GM12878 (cell line): ENCODE data around the gene PDCD11. TPM values are rescaled to one million over a fixed set of nuclear protein-coding genes. Genes with fewer than 3 reads are reported as not detected.

ENCODE experiments used
- ATAC-seq: fragments of 200-7000 bp; cut with Tn5 transposase; 3 replicates; pipeline ENCODE4 v1.9.1; 2020; ENCODE audit warnings: mild to moderate bottlenecking, moderate library complexity
- BruUV-seq: library from RNA; stranded (reverse); fragments of 400-500 nt; replicated peaks from 2 replicates; lab custom pipeline; 2021; lab: Mats Ljungman, UMichigan
- CTCF ChIA-PET: fragments of 300-600 bp; sonication (Branson Sonifier 250); formaldehyde crosslinking; extraction: SDS; loops from one replicate; lab custom pipeline; 2021; ENCODE audit warnings: inconsistent platforms; lab: Yijun Ruan, JAX
- POLR2A ChIA-PET: fragments of 350-600 bp; formaldehyde crosslinking; extraction: SDS; loops from one replicate; lab custom pipeline; 2021; ENCODE audit warnings: inconsistent platforms; lab: Charles Lee
- RAD21 ChIA-PET: fragments of 300-600 bp; sonication (Branson Sonifier 250); formaldehyde crosslinking; loops from one replicate; lab custom pipeline; 2023; ENCODE audit warnings: antibody characterized with exemption; ENCODE audit not compliant: unreplicated experiment; lab: Charles Lee
- SMC1A ChIA-PET: fragments of 300-600 bp; sonication (Branson Sonifier 250); formaldehyde crosslinking; loops from one replicate; lab custom pipeline; 2023; ENCODE audit not compliant: unreplicated experiment, uncharacterized antibody; lab: Charles Lee
- DNase-seq: peaks from one replicate; pipeline ENCODE4 v3.0.0-alpha.2; 2011; ENCODE audit warnings: low read depth, low spot score
- FAIRE-seq: peaks from 3 replicates; lab custom pipeline; 2011; peaks lifted over from hg19 to GRCh38; lab: Jason Lieb, UNC
- H2AFZ ChIP-seq: 2 replicates; pipeline ENCODE4 v1.6.0; 2011; ENCODE audit warnings: low read depth, low read length, control low read depth; ENCODE audit not compliant: control insufficient read depth
- H3K27ac ChIP-seq: 2 replicates; pipeline ENCODE4 v1.5.1; 2011; ENCODE audit warnings: control low read depth; ENCODE audit not compliant: control insufficient read depth, insufficient read depth
- H3K27me3 ChIP-seq, 2 experiments: replicated peaks in 1 of 2; 2 replicates each; pipeline versions ENCODE4 v1.6.0 to v1.6.1; 2011; ENCODE audit warnings: low read length in 1 of 2; ENCODE audit not compliant: control insufficient read depth in 2 of 2, insufficient read depth in 2 of 2
- H3K36me3 ChIP-seq, 2 experiments: 2 replicates each; pipeline ENCODE4 v1.5.1; 2011; ENCODE audit warnings: low read length in 1 of 2; ENCODE audit not compliant: control insufficient read depth in 2 of 2, insufficient read depth in 2 of 2
- H3K4me1 ChIP-seq: 2 replicates; pipeline ENCODE4 v1.6.1; 2011; ENCODE audit warnings: mild to moderate bottlenecking, low read length, moderate library complexity, mixed read lengths; ENCODE audit not compliant: control insufficient read depth, insufficient read depth
- H3K4me2 ChIP-seq: 2 replicates; pipeline ENCODE4 v1.6.0; 2011; ENCODE audit warnings: control low read depth; ENCODE audit not compliant: control insufficient read depth, insufficient read depth
- H3K4me3 ChIP-seq: fragments of 200-600 bp; sonication (generic); 2 replicates; pipeline ENCODE4 v1.5.1; 2016
- H3K79me2 ChIP-seq: 2 replicates; pipeline ENCODE4 v1.6.0; 2011; ENCODE audit warnings: low read length; ENCODE audit not compliant: control insufficient read depth, insufficient read depth
- H3K9ac ChIP-seq: 2 replicates; pipeline ENCODE4 v1.8.0; 2011; ENCODE audit warnings: low read length, control low read depth, mixed read lengths; ENCODE audit not compliant: control insufficient read depth, insufficient read depth
- H3K9me3 ChIP-seq: replicated peaks from 3 replicates; pipeline ENCODE4 v1.5.1; 2011; ENCODE audit warnings: mild to moderate bottlenecking, low read length; ENCODE audit not compliant: control insufficient read depth, insufficient read depth
- H4K20me1 ChIP-seq: 2 replicates; pipeline ENCODE4 v1.6.0; 2011; ENCODE audit not compliant: control insufficient read depth, insufficient read depth
- DPF2 ChIP-seq: fragments of 450-650 bp; IDR thresholded peaks from 2 replicates; pipeline ENCODE4 v1.6.1; 2017; ENCODE audit warnings: mild to moderate bottlenecking
- ELK1 ChIP-seq: IDR thresholded peaks from 2 replicates; pipeline ENCODE4 v1.6.1; 2012; ENCODE audit warnings: low read depth, low read length, improper control_type of control experiment
- KLF5 ChIP-seq: fragments of 450-650 bp; IDR thresholded peaks from 2 replicates; pipeline ENCODE4 v1.6.1; 2014; ENCODE audit warnings: mild to moderate bottlenecking; ENCODE audit not compliant: partially characterized antibody
- SIX5 ChIP-seq: IDR thresholded peaks from 2 replicates; pipeline ENCODE4 v1.6.1; 2011; ENCODE audit warnings: mild to moderate bottlenecking, low read depth, low read length, moderate library complexity; ENCODE audit not compliant: severe bottlenecking
- SREBF1 ChIP-seq: IDR thresholded peaks from 2 replicates; pipeline ENCODE4 v1.6.1; 2012; ENCODE audit warnings: mild to moderate bottlenecking, low read length
- WGBS: methylation state at CpG from one replicate; pipeline ENCODE4 v1.1.6; 2016; ENCODE audit warnings: low lambda C conversion rate; ENCODE audit not compliant: insufficient replicate concordance, insufficient coverage; ENCODE audit errors: missing lambda C conversion rate; 5-methylcytosine and 5-hydroxymethylcytosine counted together
- in situ Hi-C: fragments of 300-500 bp; cut with MboI; formaldehyde crosslinking; loops from 9 replicates; pipeline ENCODE4 v1.14.3; 2018; ENCODE audit warnings: mixed read lengths
- intact Hi-C: fragments of 100-400 bp; cut with micrococcal nuclease; formaldehyde crosslinking; loops from one replicate; pipeline ENCODE4 v1.14.2; 2022; ENCODE audit not compliant: unreplicated experiment
- polyA plus RNA-seq, 11 experiments: library from polyadenylated mRNA; depleted of rRNA in 4 of 11; unstranded in 6 of 11; stranded (reverse) in 5 of 11; fragments of >200 nt; fragmentation: Nextera tagmentation in 4 of 11; fragmentation: Illumina TruSeq in 1 of 11; extraction: Ambion mirVana in 4 of 11; extraction: Trizol in 1 of 11; gene quantifications; 1 replicate in 1 of 11; 2 replicates in 10 of 11; pipeline versions ENCODE4 v1.2.1 to v1.2.3, GENCODE V29; 2011 to 2016; ENCODE audit warnings: inconsistent platforms in 2 of 11, missing spikeins in 2 of 11, low read depth in 1 of 11
- total RNA-seq, 4 experiments: library from RNA; depleted of rRNA in 3 of 4; stranded (reverse); fragments of >200 nt in 3 of 4; fragmentation: Illumina TruSeq in 1 of 4; extraction: Trizol in 1 of 4; gene quantifications; 2 replicates each; pipeline versions ENCODE4 v1.2.1 to v1.2.3, GENCODE V29; 2013 to 2021

Gene PDCD11
- total and polyA plus RNA-seq, 10 of the 15 experiments (the other 5 are each of a cell fraction or from before 2014, with no cell fraction given), result 13.9 to 69.7 (median 44.8) TPM

GRCh38 chr10:103415581-103415980 is 19.2 kb downstream of the PDCD11 start:
- WGBS, result 85% methylated on average over 8 of the region's 8 CpGs

More at GRCh38 chr10:103415581-103415980, 19.2 kb downstream of the PDCD11 start:
- RAD21 ChIA-PET, result interaction anchor here (0.8 to 7.6 kb wide), 9 partner anchors 19 to 271 kb away, joined by 3 to 66 read pairs (median 8); partner anchors contain the start of genes ATP5MK, CALHM2, CALHM3 and PDCD11
- POLR2A ChIA-PET, result interaction anchor here (1.1 kb wide), 1 partner anchor 73 kb away, joined by 4 read pairs; no protein-coding TSS in a partner anchor
- H3K4me2 ChIP-seq, result no peak overlapping the region
- H3K27ac ChIP-seq, result no peak overlapping the region
- FAIRE-seq (no peak), ATAC-seq (no peak), DNase-seq (no peak)
- H3K9ac ChIP-seq, result no peak overlapping the region
- H3K4me1 ChIP-seq, result no peaks in the 10 kb centered on the region
- in situ Hi-C loops (loop anchor here (5.0 kb wide), 1 partner anchor 62 kb away; the partner anchor contains the start of gene CALHM3), intact Hi-C loops (loop anchor here (10.0 kb wide), 1 partner anchor 179 kb away; no protein-coding TSS in a partner anchor)
- H3K36me3 ChIP-seq, result peaks cover 41 to 70% of the 10 kb centered on the region in 2 experiments
- H4K20me1 ChIP-seq, result no peaks in the 10 kb centered on the region
- H2AFZ ChIP-seq, result no peak overlapping the region
- SMC1A ChIA-PET, result interaction anchor here (0.6 to 5.3 kb wide), 15 partner anchors 9 to 753 kb away, joined by 3 to 85 read pairs (median 8); partner anchors contain the start of gene CALHM3
- H3K79me2 ChIP-seq, result no peaks in the 10 kb centered on the region; the same call in 1 of the 2 replicates
- no peaks in the 10 kb centered on the region for H3K9me3 ChIP-seq
- no peak for TF ChIP-seq DPF2
- TF ChIP-seq ELK1, result no peak
- TF ChIP-seq SREBF1, result no peak
- no peak for TF ChIP-seq SIX5
- TF ChIP-seq KLF5, result no peak
- no peak overlapping the region for H3K4me3 ChIP-seq
- CTCF ChIA-PET, result interaction anchor here (0.6 to 8.0 kb wide), 17 partner anchors 9 to 601 kb away, joined by 3 to 195 read pairs (median 5); partner anchors contain the start of genes ATP5MK, CALHM2, CALHM3 and PDCD11
- BruUV-seq, result no TSS peak
- no peaks in the 10 kb centered on the region for H3K27me3 ChIP-seq
